Measurements from ENCODE around the gene PMEPA1.

PMEPA1 gene

DNA sequence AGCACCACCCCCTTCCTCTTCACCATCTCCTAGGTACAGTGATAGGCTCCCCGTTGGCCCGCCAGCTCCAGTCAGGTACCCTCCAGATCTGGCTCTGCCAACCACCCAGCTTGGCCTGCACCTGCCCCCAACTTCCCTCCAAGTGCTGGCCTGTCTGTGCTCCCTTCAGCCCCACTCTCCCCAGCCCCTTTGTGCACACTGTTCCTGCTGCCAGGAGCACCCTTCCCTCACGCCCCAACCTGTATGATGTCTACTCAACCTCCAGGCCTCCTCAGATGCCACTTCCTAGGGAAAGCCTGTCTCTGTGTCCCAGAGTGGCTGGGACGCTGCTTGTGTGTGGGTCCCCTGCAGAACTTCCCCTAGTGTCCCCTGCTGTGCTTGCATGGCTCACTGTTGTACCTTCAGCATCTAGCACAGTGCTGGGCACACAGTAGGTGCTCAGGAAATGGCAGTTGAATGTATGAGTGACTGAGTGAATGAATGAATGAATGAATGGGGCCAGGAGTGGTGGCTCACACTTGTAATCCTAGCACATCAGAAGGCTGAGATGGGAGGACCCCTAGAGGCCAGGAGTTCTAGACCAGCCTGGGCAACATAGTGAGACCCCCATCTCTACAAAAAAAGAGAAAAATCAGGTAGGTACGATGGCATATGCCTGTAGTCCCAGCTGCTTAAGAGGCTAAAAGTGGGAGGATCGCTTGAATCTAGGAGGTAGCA, 92.6 kb downstream of the PMEPA1 start:
- TF ChIP-seq ZNF274 (IDR thresholded peaks at IDR 0.05; ENCODE audit: low read depth, low read length): no peak
- no peak overlapping the region; the same call in 1 of the 2 replicates for H3K4me3 ChIP-seq (ENCODE audit: low read length)

DNA sequence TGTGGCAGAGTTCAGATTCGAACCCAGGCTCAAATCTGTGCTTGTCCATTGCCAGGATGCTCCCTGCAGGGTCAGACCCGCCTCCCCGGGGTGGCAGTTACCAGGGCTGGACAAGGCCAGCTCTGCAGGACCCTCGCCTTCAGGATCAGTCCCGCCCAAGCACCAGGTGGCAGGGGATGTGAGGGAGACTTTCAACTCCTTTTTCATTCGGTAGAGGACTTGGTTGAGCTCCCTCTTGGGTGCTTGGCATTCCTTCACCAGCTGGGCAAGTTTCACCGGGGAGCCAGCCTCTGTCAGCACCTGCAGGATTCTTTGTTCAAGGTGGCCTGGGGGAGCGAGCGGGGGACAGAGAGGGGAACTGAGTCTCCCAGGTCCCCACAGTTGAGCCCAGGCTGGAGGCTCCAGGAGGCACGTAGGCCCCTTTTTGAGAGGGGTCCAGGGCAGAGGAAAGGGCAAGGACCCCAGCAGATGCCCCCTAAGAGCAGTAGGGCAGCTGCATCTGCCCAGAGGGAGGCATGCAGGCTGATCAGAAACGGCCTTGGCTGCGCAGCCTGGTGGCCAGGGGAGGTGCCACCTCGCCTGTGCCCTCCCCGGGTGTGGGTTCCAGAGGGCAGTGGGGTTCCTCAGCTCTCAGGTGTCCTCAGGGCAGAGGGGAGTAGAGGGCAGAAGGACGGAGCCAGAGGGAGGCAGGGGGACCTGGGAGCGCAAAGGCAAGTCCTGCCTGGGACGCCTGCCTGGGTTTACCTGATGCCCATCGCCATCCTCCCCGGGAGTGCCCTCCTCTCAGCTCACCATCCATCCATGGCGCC, 93.5 kb downstream of the PMEPA1 start:
- no peak for TF ChIP-seq ZNF274 (IDR thresholded peaks at IDR 0.05; ENCODE audit: low read depth, low read length)
- H3K4me3 ChIP-seq (ENCODE audit: low read length): no peak overlapping the region

DNA sequence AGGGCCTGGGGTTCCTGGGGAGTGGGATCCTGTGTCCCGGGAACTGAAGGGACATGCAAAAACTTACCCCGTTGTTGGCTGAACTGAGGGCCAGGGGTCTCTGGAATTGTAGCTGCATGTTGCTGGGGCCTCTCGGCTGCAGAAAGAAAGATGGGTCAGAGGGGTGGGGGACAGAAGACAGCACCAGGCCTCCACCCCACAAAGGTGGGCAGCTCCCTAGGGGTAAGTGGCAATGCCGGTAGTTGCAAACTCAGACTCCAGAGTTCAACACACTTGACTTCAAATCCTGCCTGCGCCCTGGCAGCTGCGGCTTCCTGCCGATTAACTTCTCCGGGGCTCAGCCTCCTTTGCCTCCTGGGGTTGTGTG, 94.4 kb downstream of the PMEPA1 start:
- no peak overlapping the region for H3K4me3 ChIP-seq (ENCODE audit: low read length)
- no peak for TF ChIP-seq ZNF274 (IDR thresholded peaks at IDR 0.05; ENCODE audit: low read depth, low read length)

DNA sequence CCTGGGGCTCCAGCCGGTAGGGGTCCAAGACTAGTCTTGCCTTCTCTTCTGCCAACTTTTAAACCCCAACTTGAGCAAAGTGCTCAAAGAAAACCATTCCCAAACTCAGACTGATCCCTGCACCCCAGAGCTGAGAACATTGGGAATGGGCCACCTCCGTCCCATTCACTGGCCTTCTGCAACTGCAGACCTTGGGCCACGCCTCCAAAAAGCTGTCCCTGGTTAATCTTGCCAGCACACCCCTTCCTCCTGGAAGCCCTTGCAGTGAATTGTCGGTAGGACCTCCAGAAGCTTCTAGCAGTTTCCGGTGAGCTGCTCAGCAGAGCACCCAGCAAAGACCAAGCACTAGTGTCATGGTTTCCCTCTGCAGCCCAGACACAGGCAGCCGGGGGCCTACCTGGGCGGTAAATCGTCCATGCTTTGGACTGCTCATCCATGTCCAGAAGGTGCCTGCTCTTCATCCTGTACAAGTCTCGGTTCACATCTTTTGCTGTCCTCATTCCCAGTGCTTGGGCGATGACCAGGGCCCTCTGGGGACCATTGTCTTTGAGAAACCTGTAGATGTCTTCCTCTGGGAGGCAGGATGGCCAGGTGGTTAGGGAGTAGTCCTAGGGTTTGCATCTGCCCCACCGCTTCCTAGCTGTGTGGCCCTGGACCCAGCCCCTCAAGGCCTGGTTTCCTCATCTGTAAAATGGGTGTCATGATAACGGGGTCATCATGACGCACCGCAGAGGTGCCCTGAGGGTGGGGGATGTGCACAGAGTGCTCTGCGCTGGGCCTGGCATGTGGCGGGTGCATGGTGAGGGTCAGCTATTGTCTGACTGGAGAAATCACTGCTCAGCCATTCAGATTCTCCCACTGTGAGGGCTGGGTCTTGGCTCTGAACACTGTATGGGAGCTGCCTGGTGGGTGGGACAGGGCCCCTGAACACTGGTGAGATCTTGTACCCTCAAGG, 95.0 kb downstream of the PMEPA1 start:
- no peak overlapping the region for H3K4me3 ChIP-seq (ENCODE audit: low read length)
- TF ChIP-seq ZNF274 (IDR thresholded peaks at IDR 0.05; ENCODE audit: low read depth, low read length): no peak

DNA sequence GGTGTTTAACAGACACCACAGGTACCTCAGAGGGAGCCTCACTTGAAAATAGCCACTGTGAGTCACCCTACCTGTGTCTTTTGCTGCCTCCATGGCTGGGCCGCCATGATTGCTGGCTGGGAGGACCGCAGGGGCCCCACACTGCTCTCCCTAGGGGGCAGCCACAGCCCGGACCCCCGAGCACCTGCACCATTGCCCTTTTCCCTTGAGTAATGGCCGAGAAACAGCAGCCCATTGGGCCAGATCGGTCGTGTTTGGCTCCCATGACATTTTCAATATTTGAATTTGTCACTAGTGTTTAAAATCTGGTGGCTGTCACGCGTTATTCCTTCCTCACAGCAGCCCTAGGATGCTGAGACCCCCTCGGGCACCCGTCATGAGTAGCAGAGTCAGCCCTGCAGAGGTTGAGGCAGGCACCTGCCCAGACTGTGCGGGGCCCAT, 96.3 kb downstream of the PMEPA1 start:
- H3K4me3 ChIP-seq (ENCODE audit: low read length): no peak overlapping the region
- no peak for TF ChIP-seq ZNF274 (IDR thresholded peaks at IDR 0.05; ENCODE audit: low read depth, low read length)

DNA sequence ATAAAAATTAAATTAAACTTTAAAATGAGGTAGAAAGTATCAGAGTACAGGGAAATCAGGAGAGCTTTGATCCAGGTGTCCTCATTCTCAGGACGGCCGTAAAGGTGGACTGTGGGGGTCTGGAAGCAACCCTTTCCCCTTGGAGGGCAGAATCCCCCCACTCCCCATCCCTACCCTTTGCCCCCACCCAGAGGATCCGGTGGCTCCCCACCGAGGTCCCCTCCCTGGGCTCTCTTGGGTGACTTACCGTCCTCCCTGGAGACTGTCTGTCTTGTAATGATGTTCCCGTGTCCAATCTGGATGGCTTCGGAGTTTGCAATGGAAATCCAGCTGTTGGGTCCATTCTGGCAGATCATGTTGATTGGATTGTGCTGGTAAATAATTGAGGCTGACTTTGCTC, 96.9 kb downstream of the PMEPA1 start:
- no peak for TF ChIP-seq ZNF274 (IDR thresholded peaks at IDR 0.05; ENCODE audit: low read depth, low read length)
- no peak overlapping the region for H3K4me3 ChIP-seq (ENCODE audit: low read length)

GRCh38 chr20:57612436-57612835, 97.4 kb downstream of the PMEPA1 start:
- TF ChIP-seq ZNF274 (IDR thresholded peaks at IDR 0.05; ENCODE audit: low read depth, low read length): no peak
- H3K4me3 ChIP-seq (ENCODE audit: low read length): no peak overlapping the region

DNA sequence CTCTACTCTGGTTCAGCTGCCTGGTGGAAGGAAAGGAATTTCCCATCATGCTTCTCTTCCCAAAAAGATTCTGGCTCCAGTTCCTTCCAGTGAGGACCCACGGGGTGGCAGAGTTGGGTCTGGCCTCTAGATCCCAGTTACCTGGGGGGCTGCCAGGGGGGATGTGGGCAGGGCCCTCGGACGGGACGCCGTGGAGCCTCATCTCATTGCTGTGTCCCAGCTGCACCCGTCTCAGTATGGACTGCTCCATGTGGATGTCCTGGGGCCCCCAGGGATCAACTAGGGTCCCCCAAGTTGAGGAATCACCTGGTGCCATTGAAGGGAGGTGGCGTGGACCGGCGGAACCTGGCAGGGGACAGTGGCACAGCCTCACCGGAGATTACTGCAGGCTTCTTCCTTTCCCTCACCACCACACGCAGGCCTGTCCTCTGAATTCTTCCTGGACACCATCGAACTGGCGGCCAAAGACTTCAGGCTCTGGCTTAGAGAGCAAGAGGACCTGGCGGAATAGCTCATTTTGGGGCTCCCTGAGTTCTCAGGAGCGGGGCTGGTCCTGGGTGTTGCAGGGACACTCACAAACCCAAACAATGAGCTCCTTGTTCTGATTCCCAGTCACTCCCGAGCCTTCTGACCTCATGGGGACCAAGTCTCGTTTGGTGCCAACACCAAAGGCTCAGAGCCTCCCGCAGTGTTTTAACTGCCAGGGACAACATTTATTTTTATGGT, 98.1 kb downstream of the PMEPA1 start:
- no peak overlapping the region for H3K4me3 ChIP-seq (ENCODE audit: low read length)

GRCh38 chr20:57610261-57610952, 99.4 kb downstream of the PMEPA1 start:
- no peak for TF ChIP-seq ZNF274 (IDR thresholded peaks at IDR 0.05; ENCODE audit: low read depth, low read length)
- H3K4me3 ChIP-seq (ENCODE audit: low read length): no peak overlapping the region

More for the DNA sequence above, 98.1 kb downstream of the PMEPA1 start:
- no peak for TF ChIP-seq ZNF274 (IDR thresholded peaks at IDR 0.05; ENCODE audit: low read depth, low read length)

DNA sequence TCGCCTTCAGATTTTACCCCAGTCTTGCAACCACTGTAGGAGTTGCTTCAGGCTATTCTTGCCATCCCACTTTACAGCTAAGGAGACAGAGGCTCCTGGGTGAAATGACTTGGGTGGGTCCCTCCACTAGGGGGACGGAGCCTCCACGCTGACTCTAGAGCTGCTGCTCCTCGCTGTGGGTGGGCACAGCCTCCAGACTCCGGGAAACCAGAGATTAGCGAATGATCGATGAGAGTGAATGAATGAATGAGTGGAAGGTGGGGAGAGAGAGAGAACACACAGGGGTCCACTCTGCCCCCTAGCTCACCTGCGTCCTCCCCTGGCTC, 100.0 kb downstream of the PMEPA1 start:
- no peak for TF ChIP-seq ZNF274 (IDR thresholded peaks at IDR 0.05; ENCODE audit: low read depth, low read length)
- H3K4me3 ChIP-seq (ENCODE audit: low read length): no peak overlapping the region

DNA sequence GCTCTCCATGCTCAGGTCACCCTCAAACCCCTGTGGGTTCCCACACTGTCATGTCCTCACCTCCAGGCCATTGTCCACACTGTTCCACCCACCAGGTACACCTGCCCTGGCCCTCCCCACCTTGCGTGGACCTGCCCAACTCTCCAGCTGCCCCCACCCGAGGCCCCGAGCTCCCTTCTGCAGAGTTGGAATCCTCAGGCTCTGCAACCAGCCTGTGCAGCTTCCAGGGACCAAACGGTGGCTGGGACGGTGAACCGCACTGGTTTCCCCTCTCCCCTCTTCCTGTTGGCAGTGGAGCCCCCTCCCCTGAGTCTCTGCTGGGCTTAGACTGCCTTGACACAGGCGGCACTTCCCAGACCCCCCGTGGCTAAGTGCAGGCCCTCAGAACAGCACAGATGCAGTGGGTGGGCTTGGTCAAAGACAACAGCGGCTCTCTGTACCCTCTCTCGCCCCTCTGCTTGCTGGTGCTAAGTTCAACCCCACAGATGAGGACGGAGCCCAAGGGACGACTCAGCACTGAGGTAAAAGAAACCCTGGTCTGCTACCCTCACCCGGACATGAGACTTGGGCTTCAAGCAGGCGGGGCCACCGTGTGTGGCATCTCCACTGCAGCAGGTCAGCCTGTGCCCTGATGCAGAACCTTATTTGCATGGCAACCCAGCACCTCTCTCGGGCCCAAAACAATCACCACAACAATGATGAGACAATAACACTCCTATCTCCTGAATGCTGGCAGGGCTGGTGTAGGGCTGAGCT, 100.6 kb downstream of the PMEPA1 start:
- H3K4me3 ChIP-seq (ENCODE audit: low read length): no peak overlapping the region
- TF ChIP-seq ZNF274 (IDR thresholded peaks at IDR 0.05; ENCODE audit: low read depth, low read length): no peak

DNA sequence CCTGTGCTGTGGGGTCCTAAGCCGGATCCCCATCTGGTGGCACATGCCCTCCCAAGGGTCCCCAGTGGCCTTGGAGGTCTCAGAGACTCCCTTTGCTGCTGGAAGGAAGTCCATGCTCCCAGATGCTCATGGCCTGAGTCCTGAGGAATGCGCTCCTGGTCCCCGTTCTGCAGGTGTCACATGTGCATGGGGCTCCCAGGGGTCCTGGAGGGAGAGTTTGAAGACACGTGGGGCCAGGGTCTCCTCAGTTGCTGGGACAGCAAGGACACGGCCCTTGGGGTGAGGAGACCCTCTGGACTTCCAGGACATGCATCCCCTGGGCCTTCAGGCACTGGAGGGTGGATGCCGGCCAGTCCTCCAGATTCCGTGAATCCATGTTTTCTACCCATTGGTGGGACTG, 101.3 kb downstream of the PMEPA1 start:
- TF ChIP-seq ZNF274 (IDR thresholded peaks at IDR 0.05; ENCODE audit: low read depth, low read length): no peak
- no peak overlapping the region for H3K4me3 ChIP-seq (ENCODE audit: low read length)
